HL-60 (cell line): ENCODE data around the gene REXO1.

Source experiments
- DNase-seq, 2 experiments: peaks; one replicate each; pipeline ENCODE4 v3.0.0-alpha.2; 2010 to 2020; ENCODE audit warnings: low read depth in 1 of 2, low spot score in 1 of 2
- H3K27ac ChIP-seq: fragments of 250-450 bp; sonication (Bioruptor Pico); replicated peaks from 2 replicates; pipeline ENCODE4 v1.5.1; 2020; ENCODE audit warnings: mild to moderate bottlenecking, moderate library complexity
- H3K27me3 ChIP-seq: fragments of 250-450 bp; sonication (Bioruptor Pico); 2 replicates; pipeline ENCODE4 v1.5.1; 2021; ENCODE audit warnings: mild to moderate bottlenecking, moderate library complexity; ENCODE audit not compliant: insufficient read depth, poor library complexity, severe bottlenecking
- H3K4me3 ChIP-seq: replicated peaks from 2 replicates; pipeline ENCODE4 v1.5.1; 2011; ENCODE audit warnings: mild to moderate bottlenecking, control low read depth, low read length; ENCODE audit not compliant: insufficient read depth
- CTCF ChIP-seq: IDR thresholded peaks from one replicate; pipeline ENCODE4 v1.5.1; 2011; ENCODE audit warnings: low read length, control low read depth, inconsistent platforms; ENCODE audit not compliant: insufficient read depth
- GABPA ChIP-seq: IDR thresholded peaks from 2 replicates; pipeline ENCODE4 v1.6.1; 2012; ENCODE audit warnings: low read depth
- POLR2AphosphoS5 ChIP-seq: IDR thresholded peaks from 2 replicates; pipeline ENCODE4 v1.6.1; 2012; ENCODE audit warnings: low read depth
- SPI1 ChIP-seq: IDR thresholded peaks from 2 replicates; pipeline ENCODE4 v1.6.1; 2012; ENCODE audit warnings: low read depth, mild to moderate bottlenecking, borderline replicate concordance
- TF ChIP-seq, protein P1 (sequence below): IDR thresholded peaks from 2 replicates; pipeline ENCODE4 v1.6.1; 2012; ENCODE audit warnings: low read depth; ENCODE audit not compliant: insufficient replicate concordance

The REXO1 gene

GRCh38 chr19:1790054-1790792 is 58.1 kb downstream of the REXO1 start:
- DNase-seq = no peak
- Histone ChIP-seq H3K27ac (no peak overlapping the region), H3K27me3 (peaks cover 11% of the 10 kb centered on the region), H3K4me3 (0 out of 2 replicates have a peak overlapping the region, but pooled peaks have one; percentile 14)
- no peak for TF ChIP-seq CTCF
- no peak for TF ChIP-seq SPI1
- no peak for TF ChIP-seq GABPA
- no peak for TF ChIP-seq POLR2AphosphoS5
- TF ChIP-seq, protein P1, sequence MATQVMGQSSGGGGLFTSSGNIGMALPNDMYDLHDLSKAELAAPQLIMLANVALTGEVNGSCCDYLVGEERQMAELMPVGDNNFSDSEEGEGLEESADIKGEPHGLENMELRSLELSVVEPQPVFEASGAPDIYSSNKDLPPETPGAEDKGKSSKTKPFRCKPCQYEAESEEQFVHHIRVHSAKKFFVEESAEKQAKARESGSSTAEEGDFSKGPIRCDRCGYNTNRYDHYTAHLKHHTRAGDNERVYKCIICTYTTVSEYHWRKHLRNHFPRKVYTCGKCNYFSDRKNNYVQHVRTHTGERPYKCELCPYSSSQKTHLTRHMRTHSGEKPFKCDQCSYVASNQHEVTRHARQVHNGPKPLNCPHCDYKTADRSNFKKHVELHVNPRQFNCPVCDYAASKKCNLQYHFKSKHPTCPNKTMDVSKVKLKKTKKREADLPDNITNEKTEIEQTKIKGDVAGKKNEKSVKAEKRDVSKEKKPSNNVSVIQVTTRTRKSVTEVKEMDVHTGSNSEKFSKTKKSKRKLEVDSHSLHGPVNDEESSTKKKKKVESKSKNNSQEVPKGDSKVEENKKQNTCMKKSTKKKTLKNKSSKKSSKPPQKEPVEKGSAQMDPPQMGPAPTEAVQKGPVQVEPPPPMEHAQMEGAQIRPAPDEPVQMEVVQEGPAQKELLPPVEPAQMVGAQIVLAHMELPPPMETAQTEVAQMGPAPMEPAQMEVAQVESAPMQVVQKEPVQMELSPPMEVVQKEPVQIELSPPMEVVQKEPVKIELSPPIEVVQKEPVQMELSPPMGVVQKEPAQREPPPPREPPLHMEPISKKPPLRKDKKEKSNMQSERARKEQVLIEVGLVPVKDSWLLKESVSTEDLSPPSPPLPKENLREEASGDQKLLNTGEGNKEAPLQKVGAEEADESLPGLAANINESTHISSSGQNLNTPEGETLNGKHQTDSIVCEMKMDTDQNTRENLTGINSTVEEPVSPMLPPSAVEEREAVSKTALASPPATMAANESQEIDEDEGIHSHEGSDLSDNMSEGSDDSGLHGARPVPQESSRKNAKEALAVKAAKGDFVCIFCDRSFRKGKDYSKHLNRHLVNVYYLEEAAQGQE = no peak

DNA sequence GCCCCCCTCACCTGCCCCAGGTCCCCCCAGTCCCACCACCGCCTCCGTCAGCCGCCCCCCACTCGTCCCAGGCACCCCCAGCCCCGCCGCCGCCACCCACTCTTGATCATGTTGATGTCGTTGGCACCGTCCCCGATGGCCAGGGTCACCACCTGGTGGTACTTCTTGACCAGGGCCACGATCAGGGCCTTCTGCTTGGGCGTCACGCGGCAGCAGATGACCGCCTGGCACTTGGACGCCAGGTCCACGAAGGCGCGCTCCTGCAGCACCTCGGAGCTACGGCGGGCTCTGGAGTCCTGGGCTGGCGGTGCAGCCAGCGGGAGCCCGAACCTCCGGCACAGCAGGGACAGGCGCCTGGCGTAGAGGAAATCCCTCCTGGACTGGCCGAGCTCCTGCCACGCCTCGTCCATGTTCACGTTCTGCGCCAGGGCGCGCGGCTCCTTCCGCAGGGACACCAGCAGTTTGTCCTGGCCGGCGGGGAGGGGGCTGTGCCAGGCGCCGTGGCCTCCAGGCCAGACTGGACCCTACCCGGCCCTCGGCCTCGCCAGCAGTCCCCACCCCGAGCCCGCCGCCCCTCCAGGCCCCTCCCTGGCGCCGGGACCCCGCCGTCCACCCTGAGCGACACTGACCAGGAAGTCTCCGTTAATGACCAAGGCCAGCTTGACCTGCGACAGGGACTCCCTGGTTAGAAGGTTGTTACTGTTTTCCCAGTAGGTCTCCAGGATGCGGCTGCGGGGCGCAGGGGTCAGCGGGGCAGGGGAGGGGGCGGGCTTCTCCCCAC is 58.8 kb downstream of the REXO1 start:
- H3K27ac ChIP-seq = no peak overlapping the region
- H3K4me3 ChIP-seq = peak overlapping the region; percentile 14
- peak in 1 of 2 experiments; percentile 12 for DNase-seq
- peaks cover 11% of the 10 kb centered on the region for H3K27me3 ChIP-seq
- TF ChIP-seq CTCF = no peak

DNA sequence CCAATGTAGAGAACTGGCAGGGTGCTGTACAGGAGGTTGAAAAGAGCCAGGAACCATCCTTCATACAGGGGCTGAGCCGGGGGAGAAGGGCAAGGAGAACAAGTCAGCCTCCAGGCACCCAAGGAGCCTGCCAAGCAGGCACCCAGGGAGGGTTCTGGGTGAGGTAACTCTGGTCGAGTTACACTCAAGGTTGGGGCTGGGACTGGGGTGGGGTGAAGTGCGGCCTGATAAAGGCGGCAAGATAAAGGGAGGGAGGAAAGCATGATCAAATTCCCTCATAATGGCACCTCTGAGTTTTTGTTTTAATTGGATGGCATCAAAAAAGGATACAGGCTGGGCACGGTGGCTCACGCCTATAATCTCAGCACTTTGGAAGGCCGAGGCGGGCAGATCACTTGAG is 61.2 kb downstream of the REXO1 start:
- Histone ChIP-seq H3K4me3 (no peak overlapping the region), H3K27me3 (peaks cover 11% of the 10 kb centered on the region), H3K27ac (no peak overlapping the region)
- DNase-seq = no peak
- TF ChIP-seq CTCF (no peak), SPI1 (no peak), GABPA (no peak), POLR2AphosphoS5 (no peak)
- TF ChIP-seq, protein P1 = no peak
